ENCODE measurements around the gene WNT16. TPM values are rescaled to one million over a fixed set of nuclear protein-coding genes. Genes with fewer than 3 reads are reported as not detected.
"Not testable (repeated sequence)": the region's sequence is repeated elsewhere in the genome, so short reads cannot be mapped to it uniquely, and the experiment has no call there.

WNT16 gene
- total RNA-seq, 1 donor from 2014 or later, result not detected

DNA sequence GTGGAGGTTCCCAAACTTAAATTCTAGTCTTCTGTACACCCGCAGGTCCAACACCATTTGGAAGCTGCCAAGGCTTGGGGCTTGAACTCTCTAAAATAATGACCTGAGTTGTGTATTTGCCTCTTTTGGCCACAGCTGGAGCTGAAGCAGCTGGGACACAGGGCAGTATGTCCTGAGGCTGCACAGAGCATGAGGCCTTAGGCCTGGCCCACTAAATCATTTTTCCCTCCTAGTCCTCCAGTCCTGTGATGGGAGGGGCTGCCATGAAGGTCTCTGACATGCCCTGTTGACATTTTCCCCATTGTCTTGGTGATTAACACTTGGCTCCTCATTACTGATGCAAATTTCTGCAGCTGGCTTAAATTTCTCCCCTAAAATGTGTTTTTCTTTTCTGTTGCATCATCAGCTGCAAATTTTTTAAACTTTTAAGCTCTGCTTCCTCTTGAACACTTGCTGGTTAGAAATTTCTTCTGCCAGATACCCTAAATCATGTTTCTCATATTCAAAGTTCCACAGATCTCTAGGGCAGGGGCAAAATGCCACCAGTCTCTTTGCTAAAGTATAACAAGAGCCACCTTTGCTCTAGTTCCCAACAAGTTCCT is 43.6 kb upstream of the WNT16 start:
- Histone ChIP-seq H3K9me3 (no peaks in the 10 kb centered on the region), H3K4me1 (no peaks in the 10 kb centered on the region), H3K4me3 (no peak overlapping the region), H3K27me3 (no peaks in the 10 kb centered on the region), H3K27ac (no peak overlapping the region), H3K36me3 (no peaks in the 10 kb centered on the region)
- TF ChIP-seq, protein P1, sequence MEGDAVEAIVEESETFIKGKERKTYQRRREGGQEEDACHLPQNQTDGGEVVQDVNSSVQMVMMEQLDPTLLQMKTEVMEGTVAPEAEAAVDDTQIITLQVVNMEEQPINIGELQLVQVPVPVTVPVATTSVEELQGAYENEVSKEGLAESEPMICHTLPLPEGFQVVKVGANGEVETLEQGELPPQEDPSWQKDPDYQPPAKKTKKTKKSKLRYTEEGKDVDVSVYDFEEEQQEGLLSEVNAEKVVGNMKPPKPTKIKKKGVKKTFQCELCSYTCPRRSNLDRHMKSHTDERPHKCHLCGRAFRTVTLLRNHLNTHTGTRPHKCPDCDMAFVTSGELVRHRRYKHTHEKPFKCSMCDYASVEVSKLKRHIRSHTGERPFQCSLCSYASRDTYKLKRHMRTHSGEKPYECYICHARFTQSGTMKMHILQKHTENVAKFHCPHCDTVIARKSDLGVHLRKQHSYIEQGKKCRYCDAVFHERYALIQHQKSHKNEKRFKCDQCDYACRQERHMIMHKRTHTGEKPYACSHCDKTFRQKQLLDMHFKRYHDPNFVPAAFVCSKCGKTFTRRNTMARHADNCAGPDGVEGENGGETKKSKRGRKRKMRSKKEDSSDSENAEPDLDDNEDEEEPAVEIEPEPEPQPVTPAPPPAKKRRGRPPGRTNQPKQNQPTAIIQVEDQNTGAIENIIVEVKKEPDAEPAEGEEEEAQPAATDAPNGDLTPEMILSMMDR (IDR thresholded peaks at IDR 0.05), result no peak
- intact Hi-C loops (cut with DNase I), result no loop called here
- DNase-seq (no peak), ATAC-seq (no peak)

DNA sequence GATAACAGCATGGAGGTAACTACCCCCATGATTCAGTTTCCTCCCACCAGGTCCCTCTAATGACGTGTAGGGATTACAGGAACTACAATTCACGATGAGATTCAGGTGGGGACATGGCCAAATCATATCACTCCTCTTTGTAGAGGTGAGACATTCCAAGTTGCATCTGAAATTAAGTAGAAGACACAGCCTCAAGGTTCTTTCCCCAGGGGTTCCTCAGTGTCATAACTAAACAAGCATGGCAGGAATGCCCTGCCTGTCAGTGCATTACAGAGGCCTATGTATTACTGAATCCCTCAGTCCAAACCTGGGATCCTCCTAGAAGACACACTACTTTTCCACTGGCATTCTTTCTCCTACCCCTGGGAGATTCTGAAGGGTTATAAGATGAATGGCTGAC is 42.6 kb upstream of the WNT16 start:
- no peaks in the 10 kb centered on the region for H3K27me3 ChIP-seq
- H3K4me1 ChIP-seq, result no peaks in the 10 kb centered on the region
- ATAC-seq (no peak), DNase-seq (no peak)
- no peak overlapping the region for H3K4me3 ChIP-seq
- intact Hi-C loops (cut with DNase I), result no loop called here
- TF ChIP-seq, protein P1 (IDR thresholded peaks at IDR 0.05), result no peak
- H3K36me3 ChIP-seq, result no peaks in the 10 kb centered on the region
- H3K9me3 ChIP-seq, result no peaks in the 10 kb centered on the region
- H3K27ac ChIP-seq, result no peak overlapping the region

DNA sequence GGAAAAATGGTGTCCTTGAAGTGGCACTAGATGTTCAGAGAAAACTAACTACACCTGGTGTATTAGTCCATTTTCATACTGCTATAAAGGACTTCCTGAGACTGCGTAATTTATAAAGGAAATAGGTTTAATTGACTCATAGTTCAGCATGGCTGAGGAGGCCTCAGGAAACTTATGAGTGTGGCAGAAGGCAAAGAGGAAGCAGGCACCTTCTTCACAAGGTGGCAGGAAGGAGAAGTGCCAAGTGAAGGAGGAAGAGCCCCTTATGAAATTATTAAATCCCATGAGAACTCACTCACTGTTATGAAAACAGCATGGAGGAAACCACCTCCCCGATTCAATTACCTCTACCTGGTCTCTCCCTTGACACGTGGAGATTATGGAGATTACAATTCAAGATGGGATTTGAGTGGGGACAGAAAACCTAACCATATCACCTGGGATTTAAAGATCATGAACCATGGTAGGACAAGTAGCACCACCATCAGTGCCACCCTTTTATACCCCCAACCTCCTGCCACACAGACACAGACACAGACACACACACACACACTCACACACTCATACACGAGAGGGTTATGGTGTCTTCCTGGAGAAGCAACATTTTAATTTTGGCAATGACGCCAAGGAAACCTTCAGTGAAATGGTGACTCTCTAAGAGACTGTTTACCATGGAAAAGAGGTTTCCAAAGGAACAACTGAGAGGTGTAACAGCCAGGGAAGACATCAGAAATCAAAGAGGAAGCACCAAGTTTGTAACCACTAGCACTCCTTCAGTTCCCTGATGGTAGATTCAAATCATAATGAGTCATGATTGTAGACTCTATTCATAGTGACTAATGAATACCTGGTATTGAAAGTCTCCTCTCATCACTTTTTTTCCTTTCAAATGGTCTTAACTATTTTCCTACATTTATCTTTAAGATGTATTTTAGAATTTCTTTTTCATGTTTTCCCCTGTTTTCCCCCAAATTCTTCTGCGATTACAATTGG is 41.8 kb upstream of the WNT16 start:
- no peak for DNase-seq
- Histone ChIP-seq H3K9me3 (no peaks in the 10 kb centered on the region), H3K36me3 (no peaks in the 10 kb centered on the region), H3K27ac (no peak overlapping the region), H3K27me3 (no peaks in the 10 kb centered on the region), H3K4me1 (no peaks in the 10 kb centered on the region), H3K4me3 (no peak overlapping the region)
- intact Hi-C loops (cut with DNase I), result no loop called here
- TF ChIP-seq, protein P1 (IDR thresholded peaks at IDR 0.05), result no peak
- ATAC-seq, result no peak

DNA sequence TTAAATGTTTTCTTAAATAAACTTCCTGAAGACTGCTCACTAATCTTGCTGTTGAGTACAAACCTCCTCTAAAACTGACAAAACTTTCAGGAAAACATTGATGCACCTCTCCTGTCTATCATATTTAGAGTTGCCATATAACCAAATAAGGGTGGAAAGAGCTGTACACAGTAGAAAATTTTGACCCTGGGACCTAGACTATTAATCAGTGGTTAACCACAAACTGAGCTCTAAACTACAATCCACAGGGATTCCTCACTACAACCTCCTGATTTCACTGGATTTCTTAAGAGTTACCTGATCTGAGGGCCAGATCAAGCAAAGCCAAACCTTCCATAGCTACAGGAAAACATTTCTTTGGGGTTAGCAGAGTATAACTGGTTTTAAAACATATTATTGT is 39.9 kb upstream of the WNT16 start:
- intact Hi-C loops (cut with DNase I), result no loop called here
- Histone ChIP-seq H3K9me3 (no peaks in the 10 kb centered on the region), H3K4me1 (no peaks in the 10 kb centered on the region), H3K4me3 (no peak overlapping the region), H3K27ac (no peak overlapping the region), H3K36me3 (no peaks in the 10 kb centered on the region), H3K27me3 (no peaks in the 10 kb centered on the region)
- TF ChIP-seq, protein P1 (IDR thresholded peaks at IDR 0.05), result no peak
- ATAC-seq (no peak), DNase-seq (no peak)

DNA sequence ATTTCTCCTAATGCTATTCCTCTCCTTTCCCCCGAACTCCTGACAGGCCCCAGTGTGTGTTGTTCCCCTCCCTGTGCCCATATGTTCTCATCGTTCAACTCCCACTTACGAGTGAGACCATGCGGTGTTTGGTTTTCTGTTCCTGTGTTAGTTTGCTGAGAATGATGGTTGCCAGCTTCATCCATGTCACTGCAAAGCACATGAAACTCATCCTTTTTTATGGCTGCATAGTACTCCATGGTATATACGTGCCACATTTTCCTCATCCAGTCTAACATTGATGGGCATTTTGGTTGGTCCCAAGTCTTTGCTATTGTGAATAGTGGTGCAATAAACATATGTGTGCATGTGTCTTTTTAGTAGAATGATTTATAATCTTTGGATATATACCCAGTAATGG is 38.9 kb upstream of the WNT16 start:
- ATAC-seq; H3K9me3 ChIP-seq; H3K27ac ChIP-seq; H3K4me3 ChIP-seq; H3K27me3 ChIP-seq; H3K36me3 ChIP-seq; DNase-seq; H3K4me1 ChIP-seq; intact Hi-C loops (cut with DNase I): not testable (repeated sequence)

DNA sequence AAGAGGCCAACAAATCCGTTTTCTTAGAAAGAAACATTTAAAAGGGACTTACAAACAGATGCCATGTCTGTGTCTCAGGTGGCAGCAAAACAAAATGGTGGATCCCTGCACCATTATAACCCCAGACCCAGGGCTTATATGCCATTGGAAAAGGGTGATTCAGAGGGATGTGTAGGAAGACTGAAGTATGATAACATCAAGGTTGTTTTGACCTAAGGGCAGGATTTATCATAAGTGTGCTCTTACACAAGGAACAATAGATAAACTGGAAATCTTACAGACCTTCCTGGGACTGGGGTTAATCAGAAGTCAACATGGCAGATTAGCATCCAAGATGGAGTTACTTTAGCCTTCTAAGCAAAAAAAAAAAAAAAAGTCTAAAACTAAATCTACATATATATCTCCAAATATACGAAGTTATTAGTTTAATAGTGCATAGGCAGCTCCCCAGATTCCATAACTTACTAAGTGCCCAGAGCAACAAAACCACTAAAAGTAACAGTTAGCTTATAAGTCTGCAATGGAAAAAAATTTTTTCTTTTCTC is 34.3 kb upstream of the WNT16 start:
- no peak for ATAC-seq
- TF ChIP-seq, protein P1 (IDR thresholded peaks at IDR 0.05), result no peak
- H3K4me1 ChIP-seq, result no peaks in the 10 kb centered on the region
- H3K27me3 ChIP-seq, result no peaks in the 10 kb centered on the region
- H3K4me3 ChIP-seq, result no peak overlapping the region
- H3K27ac ChIP-seq, result no peak overlapping the region
- no peaks in the 10 kb centered on the region for H3K9me3 ChIP-seq
- peaks cover 10% of the 10 kb centered on the region for H3K36me3 ChIP-seq
- no peak for DNase-seq
- intact Hi-C loops (cut with DNase I), result no loop called here
